Measurements from ENCODE around the gene RPS19.

The RPS19 gene

GRCh38 chr19:41921577-41922576 is 61.8 kb downstream of the RPS19 start:
- no peak for DNase-seq (ENCODE audit: extremely low read depth, low read depth)
- no peak overlapping the region for H3K4me3 ChIP-seq (replicated peaks; ENCODE audit: low read depth, low read length)
- TF ChIP-seq CTCF (IDR thresholded peaks at IDR 0.05; ENCODE audit: low read depth, low read length, missing control alignments): no peak
